ENCODE results near the gene RALGAPA1.
"Not testable (repeated sequence)": the region's sequence is repeated elsewhere in the genome, so short reads cannot be mapped to it uniquely, and the experiment has no call there.

The RALGAPA1 gene

DNA sequence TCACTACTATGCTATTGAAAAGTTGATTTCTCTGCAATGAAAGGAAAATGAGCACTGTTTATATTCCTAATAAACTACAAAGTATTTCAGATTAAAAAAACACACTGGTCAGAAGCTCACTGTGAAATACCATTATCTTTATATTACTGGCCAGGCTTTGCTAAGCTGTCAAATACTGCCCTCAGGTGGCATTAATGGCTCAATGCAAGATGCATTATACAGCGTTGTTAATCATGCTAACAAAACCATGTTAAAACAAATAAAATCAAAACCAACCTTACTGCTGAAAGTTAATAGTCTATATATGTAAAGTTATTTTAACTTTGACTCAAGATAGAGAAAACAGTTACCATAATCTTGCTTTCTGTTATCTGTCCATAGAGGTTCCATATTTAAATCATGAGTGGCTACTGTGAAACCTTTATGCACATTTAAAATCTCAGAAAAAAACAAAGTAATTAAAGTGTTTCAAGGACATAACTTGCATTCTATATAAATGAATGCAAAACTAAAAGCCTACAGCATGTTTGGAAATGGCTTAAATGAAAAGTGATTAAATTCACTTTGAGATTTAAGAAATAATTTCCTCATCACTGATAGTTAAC is 121.7 kb downstream of the RALGAPA1 start:
- DNase-seq (ENCODE audit: insufficient read length): no peak
- no peak for TF ChIP-seq TAF1 (IDR thresholded peaks at IDR 0.05; ENCODE audit: borderline replicate concordance, low read depth, low read length)
- TF ChIP-seq POLR2A (IDR thresholded peaks at IDR 0.05; ENCODE audit: low read depth, low read length): no peak
- TF ChIP-seq POLR2AphosphoS5 (IDR thresholded peaks at IDR 0.05; ENCODE audit: low read depth, low read length): no peak
- peak; percentile 93 for FAIRE-seq

DNA sequence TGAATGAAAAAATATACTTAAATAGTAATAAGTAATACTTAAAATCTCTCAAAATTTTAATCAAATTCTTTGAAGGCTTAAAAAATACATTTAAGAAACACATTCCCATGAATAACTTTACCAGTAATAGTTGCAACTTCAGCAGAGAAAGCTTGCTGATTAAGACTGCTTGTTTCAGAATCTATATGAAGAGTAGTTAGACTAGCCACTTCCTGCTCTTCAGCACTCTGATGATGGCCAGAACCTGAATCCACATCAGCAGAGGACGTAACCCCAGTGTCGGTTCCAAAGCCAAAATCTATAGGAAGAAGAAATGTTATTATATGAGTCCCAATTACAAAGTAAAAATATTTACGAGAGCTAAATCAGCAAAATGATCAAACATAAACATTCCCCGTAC is 125.4 kb downstream of the RALGAPA1 start:
- FAIRE-seq: peak; percentile 88
- not testable (repeated sequence) for DNase-seq (ENCODE audit: insufficient read length)

DNA sequence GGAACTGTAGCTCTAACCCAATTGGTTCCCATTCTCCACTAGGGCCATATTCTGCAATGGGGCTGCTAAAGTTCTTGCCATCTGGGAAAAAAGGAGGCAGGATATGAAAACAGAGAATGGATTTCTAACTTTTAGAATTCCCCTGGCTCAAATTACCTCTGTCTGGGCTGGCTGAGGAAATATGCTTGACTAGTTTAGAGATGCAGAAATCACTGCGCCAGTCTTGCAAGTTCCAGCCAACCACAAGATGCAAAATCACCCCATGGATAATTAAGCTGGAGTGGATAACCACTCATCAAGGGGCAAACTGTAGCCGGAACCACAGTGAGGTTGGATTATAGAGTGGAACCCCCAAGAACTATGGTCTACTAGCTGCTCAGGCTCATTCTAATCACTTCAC is 126.3 kb downstream of the RALGAPA1 start:
- no peak for TF ChIP-seq POLR2A (IDR thresholded peaks at IDR 0.05; ENCODE audit: low read depth, low read length)
- peak; percentile 73 for FAIRE-seq
- no peak for DNase-seq (ENCODE audit: insufficient read length)

DNA sequence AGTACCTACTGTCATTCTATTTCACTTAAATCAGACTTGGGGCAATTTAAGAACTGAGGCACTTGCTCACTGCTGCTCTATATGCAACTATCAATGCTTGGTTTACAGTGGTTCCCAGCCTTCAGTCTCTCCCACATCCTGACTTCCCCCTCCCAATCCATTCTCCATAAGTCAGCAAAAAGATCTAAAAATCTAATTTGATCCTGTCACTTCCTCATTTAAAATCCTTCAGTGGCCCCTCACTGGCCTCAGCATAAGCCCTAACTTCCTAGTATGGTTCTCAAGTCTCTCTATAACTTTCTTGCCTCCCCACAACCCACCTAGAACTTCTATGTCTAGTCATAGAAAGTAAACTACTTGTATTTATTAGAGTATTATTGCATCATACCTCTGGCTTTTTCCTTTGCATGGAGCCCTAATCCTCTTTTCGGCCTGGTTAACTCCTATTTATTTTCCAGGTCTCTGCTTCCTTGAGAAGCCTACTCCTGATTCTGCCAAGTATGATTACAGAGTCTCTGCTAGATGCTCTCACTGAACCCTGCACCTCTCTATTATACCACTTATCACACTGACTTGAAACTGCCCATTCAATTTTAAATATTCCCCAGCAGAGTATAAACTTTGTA is 130.6 kb downstream of the RALGAPA1 start:
- DNase-seq (ENCODE audit: insufficient read length) (no peak), FAIRE-seq (peak; percentile 27)
- no peak for TF ChIP-seq TAF1 (IDR thresholded peaks at IDR 0.05; ENCODE audit: borderline replicate concordance, low read depth, low read length)
- no peak for TF ChIP-seq POLR2AphosphoS5 (IDR thresholded peaks at IDR 0.05; ENCODE audit: low read depth, low read length)
- TF ChIP-seq POLR2A (IDR thresholded peaks at IDR 0.05; ENCODE audit: low read depth, low read length): no peak

DNA sequence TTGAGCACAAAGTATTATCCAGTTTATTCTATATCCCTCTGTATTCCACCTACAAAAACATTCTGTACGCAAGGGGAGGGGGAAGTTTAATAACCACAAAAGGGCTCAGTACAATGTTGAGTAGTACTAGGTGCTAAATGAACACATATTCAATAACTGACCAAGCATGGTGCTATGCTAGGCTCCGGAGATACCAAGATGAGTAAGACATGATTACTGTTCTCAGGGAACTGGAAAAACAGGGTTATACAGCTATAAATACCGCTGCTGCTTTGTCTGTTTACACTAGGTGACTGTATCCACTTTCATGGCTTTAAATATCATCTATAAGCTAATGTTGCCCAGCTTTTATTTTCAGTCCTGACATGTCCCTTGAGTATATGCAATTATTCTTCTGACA is 139.3 kb downstream of the RALGAPA1 start:
- TF ChIP-seq TAF1 (IDR thresholded peaks at IDR 0.05; ENCODE audit: borderline replicate concordance, low read depth, low read length): no peak
- no peak for TF ChIP-seq POLR2A (IDR thresholded peaks at IDR 0.05; ENCODE audit: low read depth, low read length)
- no peak for TF ChIP-seq POLR2AphosphoS5 (IDR thresholded peaks at IDR 0.05; ENCODE audit: low read depth, low read length)
- FAIRE-seq: no peak
- DNase-seq (ENCODE audit: insufficient read length): no peak

DNA sequence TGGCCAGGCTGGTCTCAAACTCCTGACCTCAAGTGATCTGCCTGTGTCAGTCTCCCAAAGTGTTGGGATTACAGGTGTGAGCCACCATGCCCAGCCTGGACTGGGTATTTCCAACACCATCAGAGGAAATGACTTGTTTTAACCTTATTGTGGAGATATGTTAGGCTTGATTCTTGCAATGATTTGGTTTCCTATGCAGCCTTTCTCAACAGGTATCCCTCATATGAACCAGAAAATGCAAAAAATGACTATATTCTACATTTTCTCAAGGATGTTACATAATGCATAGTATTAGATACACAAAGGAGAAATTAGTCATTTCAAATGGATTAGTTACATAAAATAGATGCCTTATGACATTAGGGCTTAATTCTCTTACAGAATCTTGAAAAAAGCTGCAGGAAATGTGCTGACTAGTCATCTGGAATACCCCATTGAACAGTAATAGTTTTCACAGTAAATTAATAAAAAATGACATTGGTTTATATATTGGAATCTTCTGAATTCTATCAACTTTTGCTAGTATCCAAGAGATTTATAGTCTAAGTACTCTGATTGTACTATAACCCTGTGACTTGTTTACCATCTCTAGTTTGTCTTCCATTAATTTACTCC is 142.6 kb downstream of the RALGAPA1 start:
- DNase-seq (ENCODE audit: insufficient read length): no peak
- TF ChIP-seq POLR2AphosphoS5 (IDR thresholded peaks at IDR 0.05; ENCODE audit: low read depth, low read length) (no peak), POLR2A (IDR thresholded peaks at IDR 0.05; ENCODE audit: low read depth, low read length) (no peak), TAF1 (IDR thresholded peaks at IDR 0.05; ENCODE audit: borderline replicate concordance, low read depth, low read length) (no peak)
- FAIRE-seq: no peak

DNA sequence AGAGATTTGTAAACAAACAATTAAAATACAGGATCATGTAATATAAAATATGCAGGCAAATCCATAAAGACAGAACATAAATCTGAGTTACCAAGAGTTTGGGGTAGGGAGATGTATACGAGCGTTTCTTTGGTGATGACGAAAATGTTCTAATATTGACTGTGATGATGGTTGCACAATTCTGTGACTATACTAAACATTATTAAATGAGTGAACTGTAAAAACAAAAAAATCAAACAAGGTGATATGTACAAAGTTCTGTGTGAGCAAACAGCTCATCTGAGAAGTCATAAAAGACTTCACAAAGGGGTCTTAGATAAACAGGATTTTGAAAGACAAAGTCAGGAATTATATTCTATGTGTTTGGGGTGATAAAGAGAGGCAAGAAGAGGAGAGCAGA is 147.2 kb downstream of the RALGAPA1 start:
- TF ChIP-seq POLR2A (IDR thresholded peaks at IDR 0.05; ENCODE audit: low read depth, low read length) (no peak), POLR2AphosphoS5 (IDR thresholded peaks at IDR 0.05; ENCODE audit: low read depth, low read length) (no peak), TAF1 (IDR thresholded peaks at IDR 0.05; ENCODE audit: borderline replicate concordance, low read depth, low read length) (no peak)
- FAIRE-seq: no peak
- DNase-seq (ENCODE audit: insufficient read length): no peak

DNA sequence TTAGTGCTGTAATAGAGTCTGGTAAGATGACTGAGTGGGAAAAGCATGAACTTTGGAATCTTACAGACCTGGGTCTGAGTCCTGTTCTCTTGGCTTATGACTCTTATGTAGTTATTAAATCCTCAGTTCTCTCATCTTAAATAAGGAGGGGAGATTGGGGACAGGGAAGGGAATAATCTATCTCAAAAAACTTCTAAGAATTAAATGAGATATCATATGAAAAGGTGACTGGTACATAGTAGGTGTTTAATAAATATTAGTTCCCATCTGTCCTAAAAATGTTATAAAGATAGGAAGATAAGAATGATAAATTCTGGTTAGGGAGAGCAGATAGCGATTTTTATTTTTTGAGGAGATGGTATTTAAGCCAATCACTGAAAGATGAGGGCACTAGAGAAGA is 156.1 kb downstream of the RALGAPA1 start:
- no peak for FAIRE-seq
- no peak for DNase-seq (ENCODE audit: insufficient read length)
- TF ChIP-seq TAF1 (IDR thresholded peaks at IDR 0.05; ENCODE audit: borderline replicate concordance, low read depth, low read length): no peak
- TF ChIP-seq POLR2AphosphoS5 (IDR thresholded peaks at IDR 0.05; ENCODE audit: low read depth, low read length): no peak
- no peak for TF ChIP-seq POLR2A (IDR thresholded peaks at IDR 0.05; ENCODE audit: low read depth, low read length)

DNA sequence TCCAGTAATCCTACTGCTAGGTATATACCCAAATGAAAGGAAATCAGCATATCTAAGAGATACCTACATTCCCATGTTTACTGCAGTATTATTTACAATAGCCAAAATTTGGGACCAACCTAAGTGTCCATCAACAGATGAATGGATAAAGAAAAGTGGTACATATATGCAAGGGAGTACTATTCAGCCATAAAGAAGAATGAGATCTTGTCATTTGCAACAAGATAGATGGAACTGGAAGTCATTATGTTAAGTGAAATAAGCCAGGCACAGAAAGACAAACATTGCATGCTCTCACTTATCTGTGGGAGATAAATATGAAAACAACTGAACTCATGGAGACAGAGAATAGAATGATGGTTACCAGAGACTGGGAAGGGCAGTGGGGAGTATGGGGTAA is 165.6 kb downstream of the RALGAPA1 start:
- no peak for TF ChIP-seq POLR2AphosphoS5 (IDR thresholded peaks at IDR 0.05; ENCODE audit: low read depth, low read length)
- TF ChIP-seq POLR2A (IDR thresholded peaks at IDR 0.05; ENCODE audit: low read depth, low read length): no peak
- TF ChIP-seq TAF1 (IDR thresholded peaks at IDR 0.05; ENCODE audit: borderline replicate concordance, low read depth, low read length): no peak
- DNase-seq (ENCODE audit: insufficient read length) (no peak), FAIRE-seq (no peak)

DNA sequence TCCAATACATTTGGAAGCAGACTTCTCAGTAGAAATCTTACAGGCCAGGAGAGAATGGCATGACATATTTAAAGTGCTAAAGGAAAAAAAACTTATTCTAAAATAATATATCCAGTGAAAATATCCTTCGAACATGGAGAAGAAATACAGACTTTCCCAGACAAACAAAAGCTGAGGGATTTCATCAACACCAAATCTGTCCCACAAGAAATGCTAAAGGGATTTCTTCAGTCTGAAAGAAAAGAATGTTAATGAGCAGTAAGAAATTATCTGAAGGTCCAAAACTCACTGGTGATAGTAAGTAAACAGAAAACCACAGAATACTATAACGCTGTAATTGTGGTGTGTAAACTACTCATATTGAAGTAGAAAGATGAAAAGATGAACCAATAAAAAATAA is 171.2 kb downstream of the RALGAPA1 start:
- TF ChIP-seq POLR2AphosphoS5 (IDR thresholded peaks at IDR 0.05; ENCODE audit: low read depth, low read length) (no peak), TAF1 (IDR thresholded peaks at IDR 0.05; ENCODE audit: borderline replicate concordance, low read depth, low read length) (no peak), POLR2A (IDR thresholded peaks at IDR 0.05; ENCODE audit: low read depth, low read length) (no peak)
- FAIRE-seq: no peak

DNA sequence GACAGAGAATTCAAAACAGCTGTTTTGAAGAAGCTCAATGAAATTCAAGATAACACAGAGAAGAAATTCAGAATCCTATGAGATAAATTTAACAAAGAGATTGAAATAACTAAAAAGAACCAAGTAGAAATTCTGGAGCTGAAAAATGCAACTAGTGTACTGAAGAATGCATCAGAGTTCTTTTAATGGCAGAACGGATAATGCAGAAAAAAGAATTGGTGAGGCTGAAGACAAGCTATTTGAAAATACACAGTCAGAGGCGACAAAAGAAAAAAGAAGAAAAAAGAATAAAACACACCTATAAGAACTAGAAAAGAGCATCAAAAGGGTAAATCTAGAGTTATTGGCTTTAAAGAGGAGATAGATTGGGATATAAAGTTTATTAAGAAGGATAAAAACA is 171.8 kb downstream of the RALGAPA1 start:
- TF ChIP-seq POLR2AphosphoS5 (IDR thresholded peaks at IDR 0.05; ENCODE audit: low read depth, low read length) (no peak), TAF1 (IDR thresholded peaks at IDR 0.05; ENCODE audit: borderline replicate concordance, low read depth, low read length) (no peak), POLR2A (IDR thresholded peaks at IDR 0.05; ENCODE audit: low read depth, low read length) (no peak)
- FAIRE-seq (no peak), DNase-seq (ENCODE audit: insufficient read length) (no peak)

More for the DNA sequence above, 171.2 kb downstream of the RALGAPA1 start:
- no peak for DNase-seq (ENCODE audit: insufficient read length)

DNA sequence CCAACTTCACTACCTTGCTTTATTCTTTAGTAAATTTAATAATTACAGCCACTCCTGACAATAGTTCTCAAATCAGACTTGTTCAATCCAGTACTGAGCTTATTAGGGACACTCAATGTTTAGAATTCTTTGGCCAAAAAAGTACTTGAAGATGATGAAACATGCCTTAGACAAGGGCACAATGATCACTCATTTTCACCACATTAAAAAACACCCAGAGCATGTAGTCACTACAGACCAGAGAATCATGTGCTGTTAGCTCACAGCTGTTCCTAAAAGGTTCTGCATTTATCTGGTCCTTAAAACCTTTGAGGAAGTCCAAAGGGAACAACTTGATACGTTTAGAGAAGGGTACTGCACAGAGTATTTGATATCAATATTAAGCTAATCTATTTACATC is 176.4 kb downstream of the RALGAPA1 start:
- TF ChIP-seq TAF1 (IDR thresholded peaks at IDR 0.05; ENCODE audit: borderline replicate concordance, low read depth, low read length) (no peak), POLR2A (IDR thresholded peaks at IDR 0.05; ENCODE audit: low read depth, low read length) (no peak), POLR2AphosphoS5 (IDR thresholded peaks at IDR 0.05; ENCODE audit: low read depth, low read length) (no peak)
- DNase-seq (ENCODE audit: insufficient read length) (no peak), FAIRE-seq (no peak)

Measured in GM12892 (cell line).